ENCODE measurements around the gene VILL. TPM values are rescaled to one million over a fixed set of nuclear protein-coding genes. Genes with fewer than 3 reads are reported as not detected.

The VILL gene
- total RNA-seq, 1 experiment from 2014 or later = 1.2 TPM

DNA sequence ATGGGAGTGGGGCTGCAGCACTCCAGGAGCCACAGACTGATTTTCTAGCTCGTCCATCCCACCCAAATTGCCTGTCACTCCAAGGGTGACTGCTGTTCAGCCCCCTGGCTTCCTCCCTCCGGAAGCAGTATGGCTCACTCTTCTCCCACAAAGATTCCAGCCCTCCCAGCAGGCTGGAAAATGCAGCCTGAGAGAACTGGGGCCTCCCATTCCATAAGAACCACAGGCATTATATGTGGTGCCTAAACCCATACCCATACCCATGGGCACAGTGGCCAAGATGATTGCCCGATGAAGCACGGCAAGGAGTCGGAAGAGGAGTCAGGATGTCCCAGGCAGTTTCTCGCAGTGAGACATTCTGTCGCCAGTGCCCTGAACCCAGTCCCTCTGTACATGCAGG, 6.0 kb upstream of the VILL start:
- RAD21 ChIA-PET (ENCODE audit: low non-redundant PET in 1 of 2, low total read pairs in 2 of 2, uncharacterized antibody in 2 of 2, unreplicated experiment in 2 of 2) = no interaction called here
- no TSS peak for BruUV-seq (replicated peaks)
- Histone ChIP-seq H3K27ac (ENCODE audit: low read depth, low read length) (no peak overlapping the region), H4K20me1 (ENCODE audit: insufficient read depth) (no peaks in the 10 kb centered on the region), H3K4me1 (ENCODE audit: control insufficient read depth in 1 of 2, insufficient read depth in 2 of 2, low read length in 2 of 2) (peaks cover 7 to 11% of the 10 kb centered on the region in 2 experiments; a peak in 2 of 4 replicates), H3K27me3 (ENCODE audit: insufficient read depth, low read length) (no peaks in the 10 kb centered on the region), H3K36me3 (ENCODE audit: control insufficient read depth in 1 of 2, insufficient read depth in 2 of 2, low read length in 2 of 2) (no peaks in the 10 kb centered on the region), H2AFZ (ENCODE audit: low read depth, low read length, poor library complexity, severe bottlenecking) (no peak overlapping the region), H3K9ac (ENCODE audit: low read length) (no peak overlapping the region), H3K9me3 (ENCODE audit: control insufficient read depth in 1 of 2, insufficient read depth in 1 of 2, low read depth in 1 of 2, low read length in 2 of 2) (no peaks in the 10 kb centered on the region), H3K4me2 (ENCODE audit: low read length) (no peak overlapping the region), H3K79me2 (ENCODE audit: insufficient read depth, low read length) (no peaks in the 10 kb centered on the region), H3K9me2 (ENCODE audit: insufficient read depth) (no peaks in the 10 kb centered on the region), H3K4me3 (replicated peaks in 1 of 2; ENCODE audit: low read depth in 1 of 2, low read length in 2 of 2) (no peak overlapping the region)
- TF ChIP-seq FOSL1 (IDR thresholded peaks at IDR 0.05; ENCODE audit: low read depth) = no peak
- TF ChIP-seq SRF (IDR thresholded peaks at IDR 0.05; ENCODE audit: low read depth) = no peak
- TF ChIP-seq EZH2 (IDR thresholded peaks at IDR 0.05) = no peak
- TF ChIP-seq, protein P1, sequence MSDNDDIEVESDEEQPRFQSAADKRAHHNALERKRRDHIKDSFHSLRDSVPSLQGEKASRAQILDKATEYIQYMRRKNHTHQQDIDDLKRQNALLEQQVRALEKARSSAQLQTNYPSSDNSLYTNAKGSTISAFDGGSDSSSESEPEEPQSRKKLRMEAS (IDR thresholded peaks at IDR 0.05) = no peak
- TF ChIP-seq ELF1 (IDR thresholded peaks at IDR 0.05; ENCODE audit: borderline replicate concordance, low read depth) = no peak
- TF ChIP-seq TCF7L2 (IDR thresholded peaks at IDR 0.05; ENCODE audit: borderline replicate concordance, extremely low read depth, insufficient read depth, insufficient read length) = no peak
- TF ChIP-seq SP1 (IDR thresholded peaks at IDR 0.05; ENCODE audit: low read depth) = no peak
- TF ChIP-seq CBX3 (IDR thresholded peaks at IDR 0.05; ENCODE audit: low read depth) = no peak
- TF ChIP-seq, protein P2, sequence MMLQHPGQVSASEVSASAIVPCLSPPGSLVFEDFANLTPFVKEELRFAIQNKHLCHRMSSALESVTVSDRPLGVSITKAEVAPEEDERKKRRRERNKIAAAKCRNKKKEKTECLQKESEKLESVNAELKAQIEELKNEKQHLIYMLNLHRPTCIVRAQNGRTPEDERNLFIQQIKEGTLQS (IDR thresholded peaks at IDR 0.05) = no peak
- no peak for TF ChIP-seq EGR1 (IDR thresholded peaks at IDR 0.05; ENCODE audit: low read depth)
- intact Hi-C loops (cut with micrococcal nuclease) = loop anchor here (5.0 kb wide), 1 partner anchor 678 kb away; no protein-coding TSS in a partner anchor
- POLR2A ChIA-PET = no interaction called here
- ATAC-seq = no peak
- no peak for DNase-seq (ENCODE audit: low read depth, low spot score)
- CTCF ChIA-PET = interaction anchor here (0.7 kb wide), 1 partner anchor 10 kb away, joined by 4 read pairs; no protein-coding TSS in a partner anchor

DNA sequence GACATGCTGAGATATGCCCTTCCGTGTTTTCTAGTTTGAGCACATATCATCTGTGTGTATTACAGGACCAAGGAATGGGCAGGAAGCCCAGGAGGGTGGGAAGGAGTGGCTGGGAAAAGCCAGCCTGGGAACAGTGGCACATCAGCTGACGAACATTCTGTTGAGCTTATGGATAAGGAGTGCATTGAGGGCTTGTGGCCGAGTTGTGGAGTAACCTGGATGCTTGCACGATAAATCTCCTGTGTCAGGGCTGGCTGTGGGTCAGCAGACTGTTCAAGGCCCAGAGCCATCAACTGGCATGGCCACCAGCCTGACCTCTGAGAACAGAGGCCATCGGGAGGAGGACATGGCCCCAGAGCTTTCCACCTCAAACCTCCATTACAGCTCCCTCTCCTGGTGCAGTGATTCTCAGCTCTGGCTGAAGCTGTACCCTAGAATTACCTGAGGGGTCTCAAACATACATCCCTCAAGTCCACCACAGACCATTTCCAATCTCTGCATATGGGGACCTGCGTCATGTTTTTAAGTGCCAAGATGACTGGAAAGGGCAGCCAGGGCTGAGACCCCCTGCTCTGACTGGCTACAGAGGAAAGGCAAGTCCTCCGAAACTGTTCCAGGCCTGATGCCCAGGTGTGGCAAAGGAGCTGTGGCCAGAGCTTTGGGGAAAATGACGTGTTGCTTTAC, 4.8 kb upstream of the VILL start:
- no peak for TF ChIP-seq EGR1 (IDR thresholded peaks at IDR 0.05; ENCODE audit: low read depth)
- TF ChIP-seq, protein P3, sequence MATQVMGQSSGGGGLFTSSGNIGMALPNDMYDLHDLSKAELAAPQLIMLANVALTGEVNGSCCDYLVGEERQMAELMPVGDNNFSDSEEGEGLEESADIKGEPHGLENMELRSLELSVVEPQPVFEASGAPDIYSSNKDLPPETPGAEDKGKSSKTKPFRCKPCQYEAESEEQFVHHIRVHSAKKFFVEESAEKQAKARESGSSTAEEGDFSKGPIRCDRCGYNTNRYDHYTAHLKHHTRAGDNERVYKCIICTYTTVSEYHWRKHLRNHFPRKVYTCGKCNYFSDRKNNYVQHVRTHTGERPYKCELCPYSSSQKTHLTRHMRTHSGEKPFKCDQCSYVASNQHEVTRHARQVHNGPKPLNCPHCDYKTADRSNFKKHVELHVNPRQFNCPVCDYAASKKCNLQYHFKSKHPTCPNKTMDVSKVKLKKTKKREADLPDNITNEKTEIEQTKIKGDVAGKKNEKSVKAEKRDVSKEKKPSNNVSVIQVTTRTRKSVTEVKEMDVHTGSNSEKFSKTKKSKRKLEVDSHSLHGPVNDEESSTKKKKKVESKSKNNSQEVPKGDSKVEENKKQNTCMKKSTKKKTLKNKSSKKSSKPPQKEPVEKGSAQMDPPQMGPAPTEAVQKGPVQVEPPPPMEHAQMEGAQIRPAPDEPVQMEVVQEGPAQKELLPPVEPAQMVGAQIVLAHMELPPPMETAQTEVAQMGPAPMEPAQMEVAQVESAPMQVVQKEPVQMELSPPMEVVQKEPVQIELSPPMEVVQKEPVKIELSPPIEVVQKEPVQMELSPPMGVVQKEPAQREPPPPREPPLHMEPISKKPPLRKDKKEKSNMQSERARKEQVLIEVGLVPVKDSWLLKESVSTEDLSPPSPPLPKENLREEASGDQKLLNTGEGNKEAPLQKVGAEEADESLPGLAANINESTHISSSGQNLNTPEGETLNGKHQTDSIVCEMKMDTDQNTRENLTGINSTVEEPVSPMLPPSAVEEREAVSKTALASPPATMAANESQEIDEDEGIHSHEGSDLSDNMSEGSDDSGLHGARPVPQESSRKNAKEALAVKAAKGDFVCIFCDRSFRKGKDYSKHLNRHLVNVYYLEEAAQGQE (IDR thresholded peaks at IDR 0.05; ENCODE audit: low read depth) = no peak
- TF ChIP-seq, protein P1 (IDR thresholded peaks at IDR 0.05) = no peak
- TF ChIP-seq EZH2phosphoT487 (IDR thresholded peaks at IDR 0.05; ENCODE audit: borderline replicate concordance) = no peak
- no peak for TF ChIP-seq EZH2 (IDR thresholded peaks at IDR 0.05)
- TF ChIP-seq ZFX (IDR thresholded peaks at IDR 0.05) = no peak
- TF ChIP-seq, protein P2 (IDR thresholded peaks at IDR 0.05) = no peak
- TF ChIP-seq ELF1 (IDR thresholded peaks at IDR 0.05; ENCODE audit: borderline replicate concordance, low read depth) = no peak
- no peak for TF ChIP-seq ZNF274 (IDR thresholded peaks at IDR 0.05; ENCODE audit: low read depth, low read length)
- POLR2A ChIA-PET = no interaction called here
- intact Hi-C loops (cut with micrococcal nuclease) = no loop called here
- no peaks in the 10 kb centered on the region for H3K9me3 ChIP-seq (ENCODE audit: control insufficient read depth in 1 of 2, insufficient read depth in 1 of 2, low read depth in 1 of 2, low read length in 2 of 2)
- H3K79me2 ChIP-seq (ENCODE audit: insufficient read depth, low read length) = no peaks in the 10 kb centered on the region
- H2AFZ ChIP-seq (ENCODE audit: low read depth, low read length, poor library complexity, severe bottlenecking) = no peak overlapping the region
- no peak for DNase-seq (ENCODE audit: low read depth, low spot score)
- H3K4me1 ChIP-seq (ENCODE audit: control insufficient read depth in 1 of 2, insufficient read depth in 2 of 2, low read length in 2 of 2) = peaks cover 10 to 15% of the 10 kb centered on the region in 2 experiments; a peak in 2 of 4 replicates
- H3K9me2 ChIP-seq (ENCODE audit: insufficient read depth) = no peaks in the 10 kb centered on the region
- no TSS peak for BruUV-seq (replicated peaks)
- CTCF ChIA-PET = interaction anchor here (1.3 to 1.8 kb wide), 4 partner anchors 11 to 130 kb away, joined by 4 to 8 read pairs (median 5); no protein-coding TSS in a partner anchor
- no peak overlapping the region for H3K9ac ChIP-seq (ENCODE audit: low read length)
- H3K36me3 ChIP-seq (ENCODE audit: control insufficient read depth in 1 of 2, insufficient read depth in 2 of 2, low read length in 2 of 2) = no peaks in the 10 kb centered on the region
- no peaks in the 10 kb centered on the region for H3K27me3 ChIP-seq (ENCODE audit: insufficient read depth, low read length)
- no peak overlapping the region for H3K4me2 ChIP-seq (ENCODE audit: low read length)
- H3K4me3 ChIP-seq (replicated peaks in 1 of 2; ENCODE audit: low read depth in 1 of 2, low read length in 2 of 2) = no peak overlapping the region
- RAD21 ChIA-PET (ENCODE audit: low non-redundant PET in 1 of 2, low total read pairs in 2 of 2, uncharacterized antibody in 2 of 2, unreplicated experiment in 2 of 2) = no interaction called here
- ATAC-seq = no peak
- no peaks in the 10 kb centered on the region for H4K20me1 ChIP-seq (ENCODE audit: insufficient read depth)
- H3K27ac ChIP-seq (ENCODE audit: low read depth, low read length) = no peak overlapping the region
